ENCODE results near the gene LDLRAD4.

LDLRAD4 gene

DNA sequence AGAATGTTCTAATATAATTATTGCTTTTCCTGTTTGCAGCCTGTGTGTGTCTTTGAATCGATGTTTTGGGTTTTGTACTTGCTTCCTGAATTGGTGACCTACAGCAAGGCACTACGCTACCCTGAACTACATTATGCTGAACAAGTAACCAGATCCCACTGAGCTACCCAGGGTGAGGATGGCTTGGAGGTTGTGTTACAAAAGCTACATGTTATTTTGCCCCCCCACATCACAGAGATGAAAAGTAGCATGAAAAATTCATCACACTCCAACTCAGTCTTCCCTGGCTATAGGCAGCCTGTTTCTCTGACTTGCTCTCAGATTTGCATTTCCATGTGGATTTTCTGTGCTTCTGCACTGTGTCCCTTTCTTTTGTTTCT is 162.1 kb downstream of the LDLRAD4 start:
- DNase-seq (ENCODE audit: low spot score), result no peak
- in situ Hi-C loops (cut with MboI; ENCODE audit: low sequenced_read_pairs, unreplicated experiment), result no loop called here
- no peak for TF ChIP-seq CTCF (IDR thresholded peaks at IDR 0.05; ENCODE audit: borderline replicate concordance, control extremely low read depth, extremely low read depth, insufficient read depth, missing control alignments)

DNA sequence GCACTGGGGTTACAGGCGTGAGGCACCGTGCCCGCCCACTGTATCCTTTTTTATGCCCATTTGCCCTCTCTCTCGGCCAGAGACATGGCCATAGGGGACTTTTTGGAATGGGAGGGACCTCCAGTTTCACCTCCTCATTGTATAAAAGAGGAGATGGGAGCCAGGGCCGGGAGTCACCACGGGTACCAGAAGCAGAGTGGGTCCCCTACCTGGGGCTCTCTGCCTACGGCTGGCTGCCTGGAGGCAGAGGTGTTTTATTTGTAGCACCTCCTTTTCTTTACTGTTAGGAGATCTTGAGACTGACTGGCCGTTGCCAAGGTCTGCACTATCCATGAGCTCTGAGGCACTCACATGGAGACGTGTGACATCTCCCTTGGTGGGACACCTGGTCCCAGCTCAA is 162.8 kb downstream of the LDLRAD4 start:
- no peak for DNase-seq (ENCODE audit: low spot score)
- in situ Hi-C loops (cut with MboI; ENCODE audit: low sequenced_read_pairs, unreplicated experiment), result no loop called here
- TF ChIP-seq CTCF (IDR thresholded peaks at IDR 0.05; ENCODE audit: borderline replicate concordance, control extremely low read depth, extremely low read depth, insufficient read depth, missing control alignments), result no peak

- in situ Hi-C loops (cut with MboI; ENCODE audit: low sequenced_read_pairs, unreplicated experiment), result no loop called here
- no peak for TF ChIP-seq CTCF (IDR thresholded peaks at IDR 0.05; ENCODE audit: borderline replicate concordance, control extremely low read depth, extremely low read depth, insufficient read depth, missing control alignments)
- peak; percentile 70 for DNase-seq (ENCODE audit: low spot score)
Observed at GRCh38 chr18:13381944-13382365, 163.4 kb downstream of the LDLRAD4 start.

DNA sequence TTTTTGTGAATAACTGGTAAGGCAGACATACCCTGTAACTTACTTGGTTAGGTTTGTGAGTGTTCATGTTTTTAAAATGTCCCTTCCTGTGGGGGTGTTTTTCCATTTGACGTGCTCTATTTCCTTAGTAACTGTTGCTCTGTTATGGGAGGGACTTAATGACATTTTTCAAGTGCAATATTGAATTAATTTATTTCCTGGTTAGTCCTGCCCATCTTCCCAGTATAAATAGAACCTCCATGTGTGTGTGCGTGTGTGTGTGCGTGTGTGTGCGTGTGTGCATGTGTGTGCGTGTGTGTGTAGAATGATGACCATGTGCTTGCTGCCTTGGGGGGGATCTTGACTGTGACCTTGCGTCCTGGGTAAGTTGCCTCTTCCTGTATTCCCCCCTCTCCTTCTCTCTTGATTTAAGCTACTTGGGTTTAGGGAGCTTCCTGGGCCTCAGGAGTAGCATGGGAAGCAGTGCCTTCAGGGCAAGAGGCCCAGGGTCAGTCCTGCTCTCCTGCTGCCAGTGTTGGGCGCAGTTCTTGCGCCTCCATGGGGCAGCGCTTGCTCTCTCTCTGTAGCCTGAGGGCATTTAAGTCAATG is 163.9 kb downstream of the LDLRAD4 start:
- peak; percentile 69 for DNase-seq (ENCODE audit: low spot score)
- no peak for TF ChIP-seq CTCF (IDR thresholded peaks at IDR 0.05; ENCODE audit: borderline replicate concordance, control extremely low read depth, extremely low read depth, insufficient read depth, missing control alignments)
- in situ Hi-C loops (cut with MboI; ENCODE audit: low sequenced_read_pairs, unreplicated experiment), result no loop called here

GRCh38 chr18:13382954-13383827 is 164.6 kb downstream of the LDLRAD4 start:
- in situ Hi-C loops (cut with MboI; ENCODE audit: low sequenced_read_pairs, unreplicated experiment), result no loop called here
- DNase-seq (ENCODE audit: low spot score), result no peak
- no peak for TF ChIP-seq CTCF (IDR thresholded peaks at IDR 0.05; ENCODE audit: borderline replicate concordance, control extremely low read depth, extremely low read depth, insufficient read depth, missing control alignments)

GRCh38 chr18:13386891-13387801 is 168.6 kb downstream of the LDLRAD4 start:
- in situ Hi-C loops (cut with MboI; ENCODE audit: low sequenced_read_pairs, unreplicated experiment), result no loop called here
- DNase-seq (ENCODE audit: low spot score), result no peak
- TF ChIP-seq CTCF (IDR thresholded peaks at IDR 0.05; ENCODE audit: borderline replicate concordance, control extremely low read depth, extremely low read depth, insufficient read depth, missing control alignments), result no peak

Data from GM13976 (cell line).